ENCODE results near the gene PIAS1. TPM values are rescaled to one million over a fixed set of nuclear protein-coding genes. Genes with fewer than 3 reads are reported as not detected.

The PIAS1 gene
- total and polyA plus RNA-seq, 11 donors = 6.2 to 37.8 (median 29.4) TPM

DNA sequence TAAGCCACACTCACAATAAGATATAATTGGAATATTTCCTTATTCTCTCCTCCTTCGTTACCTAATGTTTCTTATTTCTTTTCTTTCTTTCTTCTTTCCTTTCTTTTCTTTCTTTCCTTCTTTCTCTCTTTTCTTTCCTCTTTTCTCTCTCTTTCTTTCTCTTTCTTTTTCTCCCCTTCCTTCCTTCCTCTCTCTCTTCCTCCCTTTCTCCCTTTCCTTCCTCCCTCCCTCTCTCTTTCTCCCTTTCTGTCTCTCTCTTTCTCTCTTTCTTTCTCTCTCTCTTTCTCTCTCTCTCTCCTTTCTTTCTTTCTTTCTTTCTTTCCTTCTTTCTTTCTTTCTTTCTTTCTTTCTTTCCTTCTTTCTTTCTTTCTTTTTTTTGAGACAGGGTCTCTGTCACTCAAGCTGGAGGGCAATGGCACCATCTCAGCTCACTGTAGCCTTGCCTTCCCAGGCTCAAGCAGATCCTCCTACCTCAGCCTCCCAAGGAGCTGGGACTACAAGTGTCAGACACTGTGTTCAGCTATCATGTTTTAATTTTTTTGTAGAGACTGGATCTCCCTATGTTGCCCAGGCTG is 19.3 kb upstream of the PIAS1 start:
- Histone ChIP-seq H3K9me3 (peaks cover 0 to 4% (median 0%) of the 10 kb centered on the region in 12 donors), H3K4me1 (peaks cover 0 to 26% (median 0%) of the 10 kb centered on the region in 12 donors), H3K36me3 (no peaks in the 10 kb centered on the region), H3K4me3 (no peak overlapping the region), H3K27me3 (no peaks in the 10 kb centered on the region), H3K27ac (no peak overlapping the region)
- 75 to 88% (median 83%) methylated on average over 1 of the region's 1 CpG for WGBS, 4 donors
- DNase-seq = no peak
- no peak for ATAC-seq
- intact Hi-C loops (cut with DNase I) = no loop called here
- TF ChIP-seq POLR2A (IDR thresholded peaks at IDR 0.05) (no peak), CTCF (IDR thresholded peaks at IDR 0.05) (no peak)

DNA sequence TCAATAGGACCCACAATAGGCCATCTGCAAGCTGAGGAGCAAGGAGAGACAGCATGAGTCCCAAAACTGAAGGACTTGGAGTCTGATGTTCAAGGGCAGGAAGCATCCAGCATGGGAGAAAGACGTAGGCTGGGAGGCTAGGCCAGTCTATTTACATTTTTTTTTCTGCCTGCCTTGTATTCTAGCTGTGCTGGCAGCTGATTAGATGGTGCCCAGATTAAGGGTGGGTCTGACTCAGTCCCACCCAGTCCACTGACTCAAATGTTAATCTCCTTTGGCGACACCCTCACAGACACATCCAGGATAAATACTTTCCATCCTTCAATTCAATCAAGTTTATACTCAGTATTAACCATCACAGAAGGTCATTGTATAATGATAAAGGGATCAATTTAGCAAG is 15.9 kb upstream of the PIAS1 start:
- WGBS, 4 donors = 85 to 91% (median 90%) methylated on average over 2 of the region's 2 CpGs
- intact Hi-C loops (cut with DNase I) = no loop called here
- no peak for TF ChIP-seq POLR2A (IDR thresholded peaks at IDR 0.05)
- TF ChIP-seq CTCF (IDR thresholded peaks at IDR 0.05) = no peak
- Histone ChIP-seq H3K4me1 (peaks cover 0 to 6% (median 0%) of the 10 kb centered on the region in 12 donors), H3K4me3 (no peak overlapping the region), H3K9me3 (peaks cover 0 to 9% (median 0%) of the 10 kb centered on the region in 12 donors), H3K36me3 (no peaks in the 10 kb centered on the region), H3K27me3 (no peaks in the 10 kb centered on the region), H3K27ac (no peak overlapping the region)
- no peak for ATAC-seq
- DNase-seq = no peak

DNA sequence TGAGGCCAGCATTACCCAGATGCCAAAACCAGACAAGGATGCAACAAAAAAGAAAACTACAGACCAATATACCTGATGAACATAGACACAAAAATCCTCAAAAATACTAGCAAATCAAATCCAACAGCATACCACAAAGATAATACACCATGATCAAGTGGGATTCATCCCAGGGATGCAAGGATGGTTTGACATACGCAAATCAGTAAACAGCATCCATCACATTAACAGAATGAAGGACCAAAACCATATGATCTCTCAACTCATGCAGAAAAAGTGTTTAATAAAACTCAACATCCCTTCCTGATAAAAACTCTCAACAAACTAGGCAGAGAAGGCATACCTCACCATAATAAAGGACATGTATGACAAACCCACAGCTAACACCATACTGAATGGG is 14.0 kb upstream of the PIAS1 start:
- no peak for ATAC-seq
- intact Hi-C loops (cut with DNase I) = loop anchor here in 1 of 10 donors (10.0 kb wide), 1 partner anchor 175 kb away; no protein-coding TSS in a partner anchor
- H3K4me3 ChIP-seq = no peak overlapping the region
- no peaks in the 10 kb centered on the region for H3K27me3 ChIP-seq
- H3K4me1 ChIP-seq = no peaks in the 10 kb centered on the region
- no peaks in the 10 kb centered on the region for H3K36me3 ChIP-seq
- WGBS, 4 donors = 90 to 99% (median 94%) methylated on average over 1 of the region's 1 CpG
- TF ChIP-seq POLR2A (IDR thresholded peaks at IDR 0.05) = no peak
- no peak for TF ChIP-seq CTCF (IDR thresholded peaks at IDR 0.05)
- no peak overlapping the region for H3K27ac ChIP-seq
- no peak for DNase-seq
- H3K9me3 ChIP-seq = peaks cover 0 to 9% (median 0%) of the 10 kb centered on the region in 12 donors

DNA sequence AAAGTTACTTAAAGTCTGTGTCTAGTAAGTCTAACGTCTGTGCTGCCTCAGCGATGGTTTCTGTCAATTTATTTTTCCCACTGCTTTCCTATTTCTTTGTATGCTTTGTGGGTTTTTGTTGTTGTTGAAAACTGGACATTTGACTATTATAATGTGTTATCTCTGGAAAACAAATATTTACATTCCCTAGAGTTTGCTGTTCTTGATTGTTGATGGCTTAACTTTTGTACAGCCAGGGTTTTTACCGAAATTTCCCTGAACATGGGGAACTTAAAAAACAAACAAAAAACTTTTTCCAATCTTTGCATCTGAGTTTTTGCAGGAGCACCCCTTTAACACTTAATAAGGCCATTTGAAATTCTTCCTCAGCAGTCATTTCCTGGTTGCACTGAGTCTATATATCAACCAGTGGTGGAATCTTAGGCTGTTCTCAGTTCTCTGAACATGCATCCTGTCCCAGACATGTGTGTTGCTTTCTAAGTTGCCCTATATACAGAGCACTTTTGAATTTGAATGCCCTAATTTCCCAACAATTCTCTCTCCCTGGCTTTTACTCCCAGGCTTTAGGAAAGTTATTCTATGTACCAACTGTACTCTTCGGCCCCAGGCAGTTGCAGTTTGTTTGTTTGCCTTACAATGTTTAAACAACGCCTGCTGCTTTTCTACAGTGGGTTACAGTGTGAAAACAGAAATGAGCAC is 11.8 kb upstream of the PIAS1 start:
- intact Hi-C loops (cut with DNase I) = loop anchor here in 1 of 10 donors (10.0 kb wide), 1 partner anchor 178 kb away; no protein-coding TSS in a partner anchor
- Histone ChIP-seq H3K27me3 (no peaks in the 10 kb centered on the region), H3K27ac (peak overlapping the region in 1 of 12 donors; percentile 0), H3K4me3 (no peak overlapping the region), H3K4me1 (no peaks in the 10 kb centered on the region), H3K9me3 (peaks cover 0 to 9% (median 0%) of the 10 kb centered on the region in 12 donors), H3K36me3 (no peaks in the 10 kb centered on the region)
- no peak for DNase-seq
- no peak for TF ChIP-seq CTCF (IDR thresholded peaks at IDR 0.05)
- no peak for TF ChIP-seq POLR2A (IDR thresholded peaks at IDR 0.05)
- no peak for ATAC-seq
- WGBS, 4 donors = 86 to 87% (median 87%) methylated on average over 5 of the region's 5 CpGs
